Measurements from ENCODE around the gene ESRRG.

Gene ESRRG

GRCh38 chr1:216702170-216702569 is 21.1 kb downstream of the ESRRG start:
- no peak for DNase-seq

GRCh38 chr1:216700779-216701178 is 22.4 kb downstream of the ESRRG start:
- no peak for DNase-seq

DNA sequence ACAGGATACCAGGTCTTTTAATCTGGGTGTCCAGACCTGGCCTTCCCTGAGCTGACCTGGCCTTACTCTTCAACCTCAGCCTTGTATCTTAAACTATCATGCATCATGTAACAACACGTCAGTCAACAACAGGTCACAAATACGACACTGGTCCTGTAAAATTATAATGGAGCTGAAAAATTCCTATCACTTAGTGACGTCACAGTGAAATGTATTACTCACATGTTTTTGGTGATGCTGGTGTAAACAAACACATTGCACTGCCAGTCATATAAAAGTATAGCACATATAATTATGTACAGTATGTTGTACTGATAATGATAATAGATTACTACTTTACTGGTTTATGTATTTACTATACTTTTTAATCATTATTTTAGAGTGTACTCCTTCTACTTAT is 31.5 kb downstream of the ESRRG start:
- no peak for DNase-seq

GRCh38 chr1:216690603-216691002 is 32.6 kb downstream of the ESRRG start:
- no peak for DNase-seq

- DNase-seq = no peak
These were observed 35.0 kb downstream of the ESRRG start for GRCh38 chr1:216688127-216688657.

DNA sequence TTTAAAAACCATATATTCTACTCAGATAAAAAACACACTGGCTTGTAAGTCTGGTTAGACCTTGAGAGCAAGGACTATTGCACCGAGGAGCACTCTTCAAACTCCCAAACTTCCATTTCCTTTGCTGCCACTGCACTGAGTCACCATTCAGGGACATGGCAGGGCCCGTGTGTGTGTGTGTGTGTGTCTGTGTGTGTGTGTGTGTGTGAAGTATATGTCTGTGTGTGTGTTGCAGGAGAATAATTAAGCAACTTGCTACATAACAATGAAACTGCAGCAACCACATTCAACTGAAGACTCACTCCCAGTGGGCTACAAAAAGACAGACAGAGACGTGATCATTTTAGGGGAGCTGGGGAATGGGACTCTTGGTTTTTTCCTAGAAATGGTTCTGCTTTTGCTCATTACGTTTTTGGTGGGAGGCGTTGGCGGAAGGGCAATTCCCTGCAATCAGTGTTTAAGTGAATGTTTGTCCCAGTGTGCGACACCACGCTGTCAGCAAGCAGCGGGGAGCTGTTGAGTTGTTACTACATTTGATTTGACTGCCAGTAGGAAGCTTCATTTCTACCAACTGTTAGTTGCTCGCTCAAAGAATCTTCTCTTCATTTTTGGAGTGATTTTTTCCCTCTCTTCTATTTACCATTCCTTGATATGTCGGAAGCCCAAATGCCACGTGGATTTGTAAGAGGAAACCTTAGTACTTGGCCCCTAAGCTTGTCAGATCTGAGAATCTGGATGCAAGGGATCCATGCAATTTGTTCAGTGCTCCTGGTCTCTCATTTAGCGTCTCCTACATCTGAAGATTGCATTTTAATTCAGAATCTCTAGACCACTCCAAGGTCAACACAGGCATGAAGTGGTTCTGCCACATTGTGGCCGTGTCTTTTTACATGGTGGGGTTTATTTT is 36.1 kb downstream of the ESRRG start:
- no peak for DNase-seq

DNA sequence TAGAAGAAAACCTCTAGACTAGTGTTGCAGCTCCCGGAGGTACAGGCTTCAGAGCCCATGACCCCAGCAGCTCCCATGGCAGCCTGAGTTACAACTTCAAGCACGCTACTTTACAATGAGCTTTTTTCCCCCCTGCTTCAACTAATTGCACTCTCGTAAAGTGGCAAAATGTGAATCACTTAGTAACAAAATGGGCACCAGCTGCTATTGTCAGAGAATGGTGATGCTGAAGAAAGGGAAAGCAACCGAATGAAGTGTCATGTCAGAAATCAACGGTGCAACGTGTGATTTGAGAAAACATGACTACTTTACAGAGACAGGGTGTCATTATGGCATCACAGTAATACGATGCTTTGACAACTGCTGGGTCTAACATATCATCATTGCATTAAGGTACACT is 40.5 kb downstream of the ESRRG start:
- no peak for DNase-seq

- DNase-seq = no peak
These were observed 44.1 kb downstream of the ESRRG start for GRCh38 chr1:216679108-216679507.

DNA sequence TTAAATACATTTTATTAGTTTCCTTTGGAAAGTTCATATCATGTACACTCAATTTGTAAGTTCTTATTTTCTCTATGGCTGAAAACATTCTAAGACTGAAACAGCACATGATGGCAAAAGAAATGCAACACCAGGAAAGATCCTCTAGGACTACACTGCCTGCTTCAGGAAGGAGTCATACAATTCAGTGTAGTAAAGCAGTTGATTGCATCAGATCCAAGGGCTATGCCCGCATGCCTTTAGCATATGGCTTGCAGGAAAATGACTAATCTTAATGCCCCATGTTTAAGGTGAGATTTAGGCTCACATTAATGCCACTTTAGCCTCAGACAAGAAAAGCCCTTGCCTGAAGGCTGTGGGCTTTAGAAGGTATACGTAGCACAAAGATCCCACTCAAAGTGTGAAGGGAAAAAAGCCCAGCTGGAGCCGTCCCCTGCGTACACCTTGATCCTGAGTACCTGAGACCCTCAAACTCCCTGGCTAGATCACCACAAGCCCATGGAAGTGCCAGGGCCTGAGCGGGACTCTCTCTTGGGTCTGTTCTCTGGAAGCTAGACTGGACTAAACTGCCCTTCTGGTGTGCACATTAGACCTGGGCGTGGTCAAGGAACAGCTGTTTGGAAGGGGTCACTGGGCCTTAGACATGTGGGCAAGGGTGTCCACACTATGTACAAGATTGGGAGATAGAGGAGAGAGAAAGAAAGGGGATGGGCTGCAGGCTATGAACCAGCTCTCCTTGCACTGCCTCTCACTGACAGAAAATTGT is 52.9 kb downstream of the ESRRG start:
- DNase-seq = no peak

DNA sequence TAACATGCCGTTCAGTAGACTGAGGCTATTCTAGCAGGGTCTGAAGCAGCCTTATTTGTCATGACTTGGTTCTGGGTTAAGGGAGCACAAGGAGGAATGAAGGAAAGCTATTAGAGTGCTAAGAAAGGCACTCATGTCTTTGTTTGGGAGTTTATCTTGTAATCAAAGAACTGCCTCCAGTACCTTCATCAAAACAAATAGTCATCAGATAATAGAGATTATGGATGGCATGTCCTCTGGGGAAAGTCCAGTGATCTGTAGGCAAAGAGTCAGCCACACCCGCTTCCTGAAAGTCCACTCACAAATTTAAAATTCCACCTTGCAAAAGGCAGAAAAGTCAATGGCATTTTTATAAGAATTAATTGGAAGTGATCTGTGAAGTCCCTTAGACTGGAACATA is 56.8 kb downstream of the ESRRG start:
- DNase-seq = no peak

GRCh38 chr1:216665856-216666255 is 57.4 kb downstream of the ESRRG start:
- no peak for DNase-seq

- no peak for DNase-seq
These were observed 57.8 kb downstream of the ESRRG start for GRCh38 chr1:216665406-216665805.

- DNase-seq = no peak
These were observed 60.5 kb downstream of the ESRRG start for GRCh38 chr1:216662681-216663080.

GRCh38 chr1:216660561-216660960 is 62.7 kb downstream of the ESRRG start:
- no peak for DNase-seq

- DNase-seq = no peak
These were observed 70.2 kb downstream of the ESRRG start for GRCh38 chr1:216653001-216653400.

GRCh38 chr1:216651826-216652418 is 71.3 kb downstream of the ESRRG start:
- no peak for DNase-seq

- no peak for DNase-seq
These were observed 80.1 kb downstream of the ESRRG start for GRCh38 chr1:216643176-216643575.

DNA sequence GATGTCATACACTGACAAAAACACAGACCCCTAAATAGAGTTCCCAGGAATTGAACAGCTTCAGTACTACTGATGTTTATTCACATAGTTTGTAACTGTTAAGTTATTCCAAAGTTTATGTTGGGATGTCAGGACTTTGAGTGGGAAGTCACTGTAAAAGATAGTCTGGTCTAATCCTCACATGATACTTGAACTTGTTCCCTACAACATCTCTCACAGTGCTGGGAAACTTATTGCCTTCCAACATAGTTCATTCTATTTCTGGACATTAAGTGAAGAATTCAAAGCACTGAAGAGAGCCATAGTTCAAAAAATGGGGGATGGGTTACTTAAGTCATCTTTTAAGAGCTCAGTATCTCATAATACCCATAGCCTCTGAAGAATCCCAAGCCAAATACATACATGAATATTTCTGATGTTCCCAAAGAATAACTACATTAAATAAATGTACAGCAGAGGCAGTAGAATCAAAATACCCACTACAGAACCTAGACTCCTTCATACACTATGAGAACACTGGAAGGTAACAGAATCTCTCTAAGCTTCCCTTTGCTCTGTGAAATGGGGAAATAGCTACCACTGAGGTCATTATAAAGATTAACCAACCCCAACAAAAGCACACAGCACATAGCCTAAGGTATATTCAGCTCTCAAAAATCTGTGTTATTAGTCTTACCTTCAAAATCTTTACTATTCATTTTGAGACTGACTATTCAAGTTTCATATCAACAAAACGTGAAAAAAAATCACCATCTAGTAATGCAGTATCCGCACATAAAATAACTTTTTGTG is 81.4 kb downstream of the ESRRG start:
- DNase-seq = no peak

DNA sequence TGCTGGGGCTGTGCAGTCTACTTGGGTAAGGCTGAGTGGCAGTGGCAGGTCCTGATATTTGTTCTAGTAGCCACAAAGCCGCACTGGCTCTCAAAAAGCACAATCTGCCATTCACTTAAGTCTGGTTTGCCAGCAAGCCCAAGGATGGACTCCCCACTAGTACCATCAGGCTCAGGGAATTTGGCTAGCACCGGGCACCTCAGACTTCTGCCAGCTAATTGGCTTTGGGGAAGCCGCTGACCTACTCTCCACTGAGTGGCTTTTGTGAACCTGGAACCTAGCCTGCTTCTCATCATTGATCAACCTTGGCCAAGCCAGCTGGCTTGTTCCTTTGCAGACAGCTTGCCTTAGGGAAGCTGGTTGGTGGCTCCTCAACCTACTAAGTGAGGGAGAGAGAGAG is 83.1 kb downstream of the ESRRG start:
- DNase-seq = no peak

- no peak for DNase-seq
These were observed 90.2 kb downstream of the ESRRG start for GRCh38 chr1:216632980-216633379.

GRCh38 chr1:216630532-216630931 is 92.7 kb downstream of the ESRRG start:
- no peak for DNase-seq

DNA sequence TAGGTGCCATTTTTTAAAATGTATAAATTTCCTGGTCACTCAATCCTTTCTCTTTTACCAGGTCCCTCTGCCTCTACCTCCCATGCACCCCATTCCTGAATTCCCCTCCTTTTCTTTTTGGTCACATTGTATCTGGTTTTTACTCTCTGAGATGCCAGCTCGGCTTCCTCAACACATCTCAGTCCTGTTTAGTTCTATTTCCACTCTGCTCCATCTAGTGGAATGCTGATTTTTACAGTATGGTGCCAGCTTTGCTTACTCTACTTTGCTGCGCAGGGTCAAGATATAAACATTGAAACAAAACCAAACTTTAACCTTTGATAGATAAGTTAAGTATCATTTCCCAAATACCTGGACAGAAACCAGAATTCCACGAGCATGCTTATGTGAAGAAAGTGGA is 96.0 kb downstream of the ESRRG start:
- DNase-seq = no peak
